CD4-positive, alpha-beta T cell treated with Interleukin-2 at 100 ng/mL for 4 hours (primary cell): ENCODE data around the gene UPF1.
"Not testable (repeated sequence)": the region's sequence is repeated elsewhere in the genome, so short reads cannot be mapped to it uniquely, and the experiment has no call there.

Source experiments
- DNase-seq: peaks from one replicate; pipeline ENCODE4 v3.0.0-alpha.2; 2020; ENCODE audit warnings: low spot score

The UPF1 gene

GRCh38 chr19:18898607-18899408, 67.0 kb downstream of the UPF1 start:
- no peak for DNase-seq

- DNase-seq, result no peak
These were observed 68.1 kb downstream of the UPF1 start for GRCh38 chr19:18899624-18900560.

- no peak for DNase-seq
These were observed 69.1 kb downstream of the UPF1 start for GRCh38 chr19:18900700-18901481.

GRCh38 chr19:18901491-18901890, 69.7 kb downstream of the UPF1 start:
- no peak for DNase-seq

- not testable (repeated sequence) for DNase-seq
These were observed 70.8 kb downstream of the UPF1 start for GRCh38 chr19:18902519-18902918.

- DNase-seq, result no peak
These were observed 71.6 kb downstream of the UPF1 start for GRCh38 chr19:18903156-18904037.

GRCh38 chr19:18904334-18905057, 72.7 kb downstream of the UPF1 start:
- no peak for DNase-seq

- DNase-seq, result no peak
These were observed 73.3 kb downstream of the UPF1 start for GRCh38 chr19:18905058-18905456.

GRCh38 chr19:18905513-18906236, 73.9 kb downstream of the UPF1 start:
- DNase-seq, result no peak

GRCh38 chr19:18906605-18907519, 75.1 kb downstream of the UPF1 start:
- no peak for DNase-seq

- no peak for DNase-seq
These were observed 77.3 kb downstream of the UPF1 start for GRCh38 chr19:18908917-18909619.

- DNase-seq, result no peak
These were observed 78.3 kb downstream of the UPF1 start for GRCh38 chr19:18910010-18910409.

- no peak for DNase-seq
These were observed 79.2 kb downstream of the UPF1 start for GRCh38 chr19:18910801-18911436.

- no peak for DNase-seq
These were observed 81.2 kb downstream of the UPF1 start for GRCh38 chr19:18912933-18913332.

- DNase-seq, result no peak
These were observed 81.7 kb downstream of the UPF1 start for GRCh38 chr19:18913466-18913865.

- peak; percentile 16 for DNase-seq
These were observed 83.9 kb downstream of the UPF1 start for GRCh38 chr19:18915639-18916038.

GRCh38 chr19:18917593-18917992, 85.8 kb downstream of the UPF1 start:
- DNase-seq, result not testable (repeated sequence)
